Panc1 (cell line): ENCODE measurements around the gene SDC4. TPM values are rescaled to one million over a fixed set of nuclear protein-coding genes. Genes with fewer than 3 reads are reported as not detected.

Experiments
- ATAC-seq: fragments of 200-7000 bp; cut with Tn5 transposase; 2 replicates; pipeline ENCODE4 v1.9.1; 2020; ENCODE audit warnings: mild to moderate bottlenecking, moderate library complexity
- BruUV-seq: library from RNA; stranded (reverse); fragments of 400-500 nt; replicated peaks from 2 replicates; lab custom pipeline; 2021; lab: Mats Ljungman, UMichigan
- CTCF ChIA-PET: fragments of 300-600 bp; sonication (Branson Sonifier 250); formaldehyde crosslinking; loops from one replicate; lab custom pipeline; 2022; ENCODE audit warnings: antibody characterized with exemption; lab: Charles Lee
- POLR2A ChIA-PET: fragments of 300-600 bp; sonication (Branson Sonifier 250); formaldehyde crosslinking; loops from one replicate; lab custom pipeline; 2022; ENCODE audit warnings: antibody characterized with exemption; lab: Charles Lee
- DNase-seq: peaks from one replicate; pipeline ENCODE4 v3.0.0-alpha.2; 2010; ENCODE audit warnings: low read depth, low spot score
- H3K27ac ChIP-seq: 2 replicates; pipeline ENCODE4 v1.5.1; 2011; ENCODE audit warnings: mild to moderate bottlenecking, low read length, inconsistent platforms
- H3K27me3 ChIP-seq: fragments of 200-500 bp; sonication (Bioruptor generic); 2 replicates; pipeline ENCODE4 v1.6.0; 2014; ENCODE audit warnings: low read length, inconsistent platforms; ENCODE audit not compliant: control insufficient read depth, insufficient read depth
- H3K36me3 ChIP-seq: fragments of 200-500 bp; sonication (Bioruptor generic); 2 replicates; pipeline ENCODE4 v1.5.1; 2014; ENCODE audit warnings: inconsistent platforms, mild to moderate bottlenecking, low read length, moderate library complexity; ENCODE audit not compliant: control insufficient read depth, insufficient read depth
- H3K4me1 ChIP-seq: 2 replicates; pipeline ENCODE4 v1.5.1; 2011; ENCODE audit warnings: inconsistent platforms, mild to moderate bottlenecking, low read length, moderate library complexity; ENCODE audit not compliant: control insufficient read depth, insufficient read depth
- H3K4me3 ChIP-seq, 2 experiments: 2 replicates each; pipeline ENCODE4 v1.5.1; 2011 to 2012; ENCODE audit warnings: low read depth in 2 of 2, low read length in 2 of 2, mild to moderate bottlenecking in 2 of 2, inconsistent platforms in 1 of 2, moderate library complexity in 1 of 2
- H3K9me3 ChIP-seq: fragments of 200-500 bp; sonication (Bioruptor generic); 2 replicates; pipeline ENCODE4 v1.5.1; 2014; ENCODE audit warnings: low read depth, mild to moderate bottlenecking, inconsistent platforms, low read length, moderate library complexity; ENCODE audit not compliant: control insufficient read depth, insufficient read depth
- CTCF ChIP-seq: fragments of 450-650 bp; IDR thresholded peaks from 2 replicates; pipeline ENCODE4 v1.5.1; 2017; ENCODE audit warnings: mild to moderate bottlenecking
- POLR2AphosphoS5 ChIP-seq: IDR thresholded peaks from 2 replicates; pipeline ENCODE4 v1.6.1; 2012; ENCODE audit warnings: mild to moderate bottlenecking, low read depth, low read length, moderate library complexity
- REST ChIP-seq, 2 experiments: IDR thresholded peaks; 2 replicates each; pipeline ENCODE4 v1.6.1; 2011 to 2012; ENCODE audit warnings: low read depth in 2 of 2, control low read depth in 1 of 2, low read length in 1 of 2, mild to moderate bottlenecking in 1 of 2, moderate library complexity in 1 of 2; ENCODE audit not compliant: insufficient read depth in 1 of 2
- SIN3A ChIP-seq: IDR thresholded peaks from 2 replicates; pipeline ENCODE4 v1.6.1; 2012; ENCODE audit warnings: low read depth, mild to moderate bottlenecking, low read length, moderate library complexity, borderline replicate concordance; ENCODE audit not compliant: insufficient read depth
- TCF7L2 ChIP-seq: IDR thresholded peaks from 2 replicates; pipeline ENCODE4 v1.6.1; 2011; ENCODE audit warnings: mild to moderate bottlenecking, low read depth, low read length, inconsistent platforms
- in situ Hi-C: cut with HindIII; loops from 2 replicates; pipeline ENCODE4 v1.10.0; 2016; ENCODE audit warnings: low sequenced_read_pairs, low pct_unique_long_range_greater_than_20kb
- intact Hi-C: fragments of 100-400 bp; cut with micrococcal nuclease; formaldehyde crosslinking; loops from one replicate; pipeline ENCODE4 v1.10.0; 2022; ENCODE audit not compliant: unreplicated experiment
- total RNA-seq: library from RNA; stranded (reverse); gene quantifications from one replicate; pipeline ENCODE4 v1.2.1, GENCODE V29; 2021; ENCODE audit not compliant: unreplicated experiment

The SDC4 gene
- total RNA-seq, 1 experiment from 2014 or later = 93.3 TPM

- ATAC-seq (no peak), DNase-seq (no peak)
- Histone ChIP-seq H3K36me3 (no peaks in the 10 kb centered on the region), H3K4me1 (no peaks in the 10 kb centered on the region), H3K27me3 (peaks cover 2% of the 10 kb centered on the region; the same call in 1 of the 2 replicates), H3K27ac (no peak overlapping the region; the same call in 1 of the 2 replicates), H3K4me3 (peak overlapping the region; percentile 57 to 66), H3K9me3 (peaks cover 4% of the 10 kb centered on the region; the same call in 1 of the 2 replicates)
- CTCF ChIA-PET = interaction anchor here (0.6 to 3.3 kb wide), 11 partner anchors 9 to 339 kb away, joined by 3 to 15 read pairs (median 4); no protein-coding TSS in a partner anchor
- intact Hi-C loops (loop anchor here (5.0 to 10.0 kb wide), 2 partner anchors 189 to 252 kb away; partner anchors contain the start of gene KCNS1), in situ Hi-C loops (no loop called here)
- POLR2A ChIA-PET = interaction anchor here (0.5 to 0.6 kb wide), 2 partner anchors 736 to 902 kb away, joined by 3 read pairs; no protein-coding TSS in a partner anchor
- no TSS peak for BruUV-seq
- TF ChIP-seq TCF7L2 (no peak), CTCF (no peak; the same call in none of the 2 replicates), POLR2AphosphoS5 (no peak), REST (IDR thresholded peaks at IDR 0.05; ENCODE audit: insufficient read depth in 1 of 2, low read depth in 2 of 2, low read length in 1 of 2) (no peak), SIN3A (no peak)
These were observed 54.2 kb downstream of the SDC4 start for GRCh38 chr20:45294003-45294368.

- H3K4me1 ChIP-seq = no peaks in the 10 kb centered on the region
- POLR2A ChIA-PET = no interaction called here
- ATAC-seq = peak; percentile 92
- H3K27me3 ChIP-seq = peaks cover 2% of the 10 kb centered on the region; the same call in 1 of the 2 replicates
- DNase-seq = peak; percentile 52
- no peaks in the 10 kb centered on the region for H3K36me3 ChIP-seq
- CTCF ChIA-PET = interaction anchor here (0.6 to 3.3 kb wide), 12 partner anchors 10 to 338 kb away, joined by 3 to 15 read pairs (median 4); no protein-coding TSS in a partner anchor
- H3K4me3 ChIP-seq = peak overlapping the region; percentile 57 to 66
- H3K9me3 ChIP-seq = peaks cover 4% of the 10 kb centered on the region; the same call in 1 of the 2 replicates
- intact Hi-C loops (loop anchor here (5.0 to 10.0 kb wide), 2 partner anchors 189 to 251 kb away; partner anchors contain the start of gene KCNS1), in situ Hi-C loops (no loop called here)
- no TSS peak for BruUV-seq
- TF ChIP-seq CTCF (peak; percentile 99), SIN3A (no peak), POLR2AphosphoS5 (no peak), REST (IDR thresholded peaks at IDR 0.05; ENCODE audit: insufficient read depth in 1 of 2, low read depth in 2 of 2, low read length in 1 of 2) (0 out of 4 replicates have a peak, but pooled peaks of 1 of the 2 experiments have one; percentile 12)
- peak overlapping the region; percentile 52 for H3K27ac ChIP-seq
These were observed 54.9 kb downstream of the SDC4 start for GRCh38 chr20:45293041-45294002.
